GM19463 (cell line): ENCODE measurements around the gene DAB2IP.

Experiments
- ATAC-seq: cut with Tn5 transposase; IDR thresholded peaks from one replicate; pipeline ENCODE4 v1.9.1; 2021; ENCODE audit warnings: mild to moderate bottlenecking, moderate library complexity; ENCODE audit not compliant: unreplicated experiment

The DAB2IP gene

DNA sequence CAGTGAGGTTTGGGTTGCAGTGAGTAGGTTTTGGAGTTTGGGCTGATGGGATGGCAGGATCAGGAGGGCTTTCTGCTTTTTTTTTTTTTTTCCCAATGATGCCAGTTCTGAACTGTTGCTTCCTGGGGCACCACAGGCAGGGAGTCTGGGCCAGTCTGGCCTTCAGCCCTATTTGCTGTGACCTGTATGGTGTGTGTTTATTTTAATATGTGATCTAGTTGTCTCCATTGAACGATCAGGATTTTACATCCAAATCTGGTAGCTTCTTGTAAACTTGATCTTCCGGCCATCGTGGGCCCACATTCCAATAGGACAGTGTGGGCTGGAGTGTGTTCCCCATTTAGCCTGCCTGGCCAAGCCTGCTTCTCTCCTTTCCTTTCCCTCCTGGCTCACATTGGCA, 25.8 kb upstream of the DAB2IP start:
- no peak for ATAC-seq

DNA sequence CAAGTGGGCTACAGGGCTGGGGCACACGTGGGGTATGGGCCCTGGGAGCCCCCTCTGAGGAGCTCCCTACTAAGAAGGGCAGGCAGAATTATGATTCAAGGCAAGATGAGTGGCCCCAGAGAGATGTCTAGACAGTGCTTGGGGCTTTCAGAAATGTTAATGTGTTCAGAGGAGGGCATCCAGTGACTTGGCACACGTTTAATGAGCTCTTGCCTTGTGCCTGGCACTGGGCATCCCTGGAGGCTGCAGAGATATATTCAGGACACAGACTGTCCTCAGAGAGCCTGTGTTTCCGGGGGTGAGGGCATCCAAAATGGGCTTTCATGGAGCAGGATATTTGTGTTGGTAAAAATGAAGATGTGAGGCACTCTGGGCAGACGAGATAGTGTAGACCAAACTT, 25.4 kb upstream of the DAB2IP start:
- no peak for ATAC-seq

DNA sequence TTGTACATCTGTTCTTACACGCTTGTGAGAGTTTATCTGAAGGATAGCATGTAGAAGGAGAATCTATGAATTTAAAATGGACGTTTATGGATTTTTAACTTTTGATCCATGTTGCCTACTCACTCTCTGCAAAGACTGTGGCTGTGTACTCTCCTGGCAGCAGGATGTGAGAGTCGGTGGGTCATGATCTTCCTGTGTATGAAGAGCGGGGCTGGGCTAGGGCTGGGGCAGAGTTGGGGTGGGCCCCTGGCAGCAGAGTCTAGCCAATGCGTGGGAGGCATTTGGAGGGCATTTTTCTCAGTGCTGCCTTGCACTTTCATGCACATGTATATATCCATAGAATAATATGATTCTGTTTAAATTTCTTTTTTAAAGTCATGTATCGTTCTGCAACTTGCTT, 24.0 kb upstream of the DAB2IP start:
- no peak for ATAC-seq

- no peak for ATAC-seq
These were observed 23.0 kb upstream of the DAB2IP start for GRCh38 chr9:121628401-121628800.

GRCh38 chr9:121631115-121631514, 20.3 kb upstream of the DAB2IP start:
- ATAC-seq, result no peak

DNA sequence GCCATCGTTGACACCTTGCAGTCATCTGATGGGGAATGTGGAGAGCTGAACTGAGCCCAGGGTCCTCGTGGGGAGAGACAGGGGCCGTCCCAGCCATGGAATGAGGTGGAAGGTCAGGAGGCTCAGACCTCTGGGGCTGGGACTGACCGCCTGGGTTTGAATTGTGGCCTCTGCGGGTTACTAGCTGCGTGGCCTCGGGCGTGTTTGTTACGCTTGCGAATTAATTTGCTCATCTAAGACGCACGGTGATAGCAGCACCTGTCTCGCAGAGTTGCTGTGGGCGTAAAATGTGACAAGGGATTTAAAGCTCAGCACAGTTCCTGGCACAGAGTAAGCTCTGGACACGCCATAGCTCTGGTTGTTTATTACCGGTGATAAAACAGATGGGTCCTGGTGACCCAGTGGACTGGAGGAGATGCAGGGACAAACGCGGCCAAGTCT, 19.4 kb upstream of the DAB2IP start:
- no peak for ATAC-seq

GRCh38 chr9:121633119-121633714, 18.2 kb upstream of the DAB2IP start:
- no peak for ATAC-seq

- ATAC-seq, result no peak
These were observed 17.7 kb upstream of the DAB2IP start for GRCh38 chr9:121633736-121634135.

- ATAC-seq, result no peak
These were observed 16.8 kb upstream of the DAB2IP start for GRCh38 chr9:121634329-121635261.

DNA sequence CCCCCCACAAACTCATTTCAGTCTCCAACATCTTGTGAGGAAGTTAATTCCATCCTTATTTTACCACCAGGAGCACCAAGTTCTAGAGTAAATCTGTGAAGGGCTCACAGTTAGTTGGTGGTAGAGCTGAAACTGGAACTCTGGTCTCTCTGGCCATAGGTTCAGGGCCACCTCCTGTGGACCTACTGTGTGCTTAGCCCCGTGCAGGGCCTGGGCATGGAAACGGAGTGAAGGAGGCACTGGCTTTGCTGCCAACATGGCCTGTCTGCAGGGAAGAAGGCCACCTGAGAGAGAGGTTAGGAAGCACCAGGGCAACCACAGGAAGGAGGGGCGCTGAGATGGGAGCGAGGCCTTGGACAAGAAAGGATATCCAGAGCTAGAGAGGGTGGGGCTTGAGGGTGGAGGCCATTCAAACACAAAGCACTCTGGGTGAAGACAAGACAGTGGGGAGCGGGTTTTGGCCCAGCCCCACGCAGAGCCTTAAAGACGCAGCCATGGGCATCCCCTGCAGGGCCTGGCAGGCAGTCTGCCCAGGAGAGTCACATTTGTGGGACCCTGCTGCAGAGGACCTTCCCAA, 16.0 kb upstream of the DAB2IP start:
- ATAC-seq, result no peak

- no peak for ATAC-seq
These were observed 15.0 kb upstream of the DAB2IP start for GRCh38 chr9:121636341-121636865.

- no peak for ATAC-seq
These were observed 14.3 kb upstream of the DAB2IP start for GRCh38 chr9:121636978-121637712.

DNA sequence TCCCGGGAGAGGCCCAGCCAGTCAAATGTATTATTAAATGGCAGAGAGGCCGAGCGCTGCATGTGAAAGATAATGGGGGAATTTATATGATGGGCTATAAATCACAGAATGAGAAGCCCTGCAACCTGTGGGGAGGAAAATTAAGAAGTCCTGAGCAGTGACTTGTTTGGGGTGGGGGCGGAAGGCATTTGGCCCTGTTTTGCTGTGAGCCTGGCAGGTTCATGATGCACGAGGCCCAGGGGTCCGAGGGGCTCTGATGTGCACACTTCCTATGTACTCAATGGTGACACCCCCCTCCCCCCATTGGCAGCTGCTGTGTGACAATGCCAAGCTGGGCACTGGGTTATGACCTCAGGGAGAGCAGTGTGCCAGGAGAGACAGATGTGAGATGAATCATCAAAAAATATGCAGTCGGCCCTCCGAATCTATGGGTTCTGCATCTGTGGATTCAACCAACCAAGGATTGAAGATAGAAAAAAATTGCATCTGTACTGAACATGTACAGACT, 13.7 kb upstream of the DAB2IP start:
- no peak for ATAC-seq

DNA sequence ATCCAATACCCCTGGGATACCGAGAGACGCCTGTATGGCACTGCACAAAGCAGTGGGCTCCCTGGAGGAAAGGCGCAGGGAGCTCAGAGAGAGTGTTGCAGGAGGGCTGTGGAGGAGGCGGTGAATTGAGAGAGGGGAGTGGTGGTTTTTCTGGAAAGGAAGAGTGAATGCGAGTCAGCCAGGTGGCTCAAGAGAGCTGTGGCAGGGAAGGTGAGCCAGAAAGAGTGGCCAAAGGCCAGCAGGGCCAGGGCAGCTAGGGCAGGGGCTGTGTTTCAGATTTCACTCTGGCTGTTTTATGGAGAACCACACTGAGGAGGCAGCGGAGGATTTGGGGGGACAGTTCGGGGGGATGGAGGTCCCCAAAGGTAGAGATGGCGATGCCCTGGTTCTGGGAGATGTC, 13.0 kb upstream of the DAB2IP start:
- ATAC-seq, result no peak

DNA sequence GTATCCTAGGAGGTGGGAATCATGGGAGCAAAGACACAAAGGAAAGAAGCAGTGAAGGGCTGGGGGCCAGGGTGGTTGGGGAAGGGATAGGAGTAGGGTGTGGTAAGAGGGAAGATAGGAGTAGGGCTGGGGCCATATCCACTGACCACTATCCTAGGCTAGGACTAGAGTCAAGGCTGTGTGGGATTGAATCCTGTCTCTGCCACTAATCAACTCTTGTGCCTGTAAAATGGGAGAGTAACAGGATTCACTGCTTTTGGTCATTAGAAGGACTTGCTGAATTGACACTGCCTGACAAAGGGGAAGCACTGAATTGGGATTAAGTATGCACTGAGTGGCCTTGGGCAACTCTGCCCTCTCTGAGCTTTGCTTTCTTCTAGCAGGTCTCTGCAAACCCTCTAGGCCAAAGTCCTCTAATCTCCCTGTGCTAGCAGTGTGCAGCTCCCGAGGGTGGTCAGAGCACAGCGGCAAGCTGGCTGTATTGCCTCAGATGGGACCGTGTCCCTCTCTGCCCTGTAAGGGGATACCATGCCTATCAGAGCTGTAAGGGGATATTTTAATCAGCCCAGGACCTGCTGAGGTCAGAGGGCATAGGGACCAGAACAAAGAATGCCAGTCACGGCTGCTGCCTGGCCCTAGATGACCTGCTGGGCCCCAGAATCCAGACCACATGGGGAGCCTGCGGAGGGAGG, 12.4 kb upstream of the DAB2IP start:
- no peak for ATAC-seq

- no peak for ATAC-seq
These were observed 11.8 kb upstream of the DAB2IP start for GRCh38 chr9:121639619-121640018.

- ATAC-seq, result no peak
These were observed 11.4 kb upstream of the DAB2IP start for GRCh38 chr9:121640076-121640475.

- no peak for ATAC-seq
These were observed 10.8 kb upstream of the DAB2IP start for GRCh38 chr9:121640491-121641223.

- no peak for ATAC-seq
These were observed 10.2 kb upstream of the DAB2IP start for GRCh38 chr9:121641224-121641611.

- ATAC-seq, result no peak
These were observed 8.7 kb upstream of the DAB2IP start for GRCh38 chr9:121642758-121643157.
